GM12878 (cell line): ENCODE data around the gene EHD4. TPM values are rescaled to one million over a fixed set of nuclear protein-coding genes. Genes with fewer than 3 reads are reported as not detected.

ENCODE experiments used
- ATAC-seq: fragments of 200-7000 bp; cut with Tn5 transposase; 3 replicates; pipeline ENCODE4 v1.9.1; 2020; ENCODE audit warnings: mild to moderate bottlenecking, moderate library complexity
- BruUV-seq: library from RNA; stranded (reverse); fragments of 400-500 nt; replicated peaks from 2 replicates; lab custom pipeline; 2021; lab: Mats Ljungman, UMichigan
- CTCF ChIA-PET: fragments of 300-600 bp; sonication (Branson Sonifier 250); formaldehyde crosslinking; extraction: SDS; loops from one replicate; lab custom pipeline; 2021; ENCODE audit warnings: inconsistent platforms; lab: Yijun Ruan, JAX
- POLR2A ChIA-PET: fragments of 350-600 bp; formaldehyde crosslinking; extraction: SDS; loops from one replicate; lab custom pipeline; 2021; ENCODE audit warnings: inconsistent platforms; lab: Charles Lee
- RAD21 ChIA-PET: fragments of 300-600 bp; sonication (Branson Sonifier 250); formaldehyde crosslinking; loops from one replicate; lab custom pipeline; 2023; ENCODE audit warnings: antibody characterized with exemption; ENCODE audit not compliant: unreplicated experiment; lab: Charles Lee
- SMC1A ChIA-PET: fragments of 300-600 bp; sonication (Branson Sonifier 250); formaldehyde crosslinking; loops from one replicate; lab custom pipeline; 2023; ENCODE audit not compliant: unreplicated experiment, uncharacterized antibody; lab: Charles Lee
- DNase-seq: peaks from one replicate; pipeline ENCODE4 v3.0.0-alpha.2; 2011; ENCODE audit warnings: low read depth, low spot score
- FAIRE-seq: peaks from 3 replicates; lab custom pipeline; 2011; peaks lifted over from hg19 to GRCh38; lab: Jason Lieb, UNC
- H2AFZ ChIP-seq: 2 replicates; pipeline ENCODE4 v1.6.0; 2011; ENCODE audit warnings: low read depth, low read length, control low read depth; ENCODE audit not compliant: control insufficient read depth
- H3K27ac ChIP-seq: 2 replicates; pipeline ENCODE4 v1.5.1; 2011; ENCODE audit warnings: control low read depth; ENCODE audit not compliant: control insufficient read depth, insufficient read depth
- H3K27me3 ChIP-seq, 2 experiments: replicated peaks in 1 of 2; 2 replicates each; pipeline versions ENCODE4 v1.6.0 to v1.6.1; 2011; ENCODE audit warnings: low read length in 1 of 2; ENCODE audit not compliant: control insufficient read depth in 2 of 2, insufficient read depth in 2 of 2
- H3K36me3 ChIP-seq, 2 experiments: 2 replicates each; pipeline ENCODE4 v1.5.1; 2011; ENCODE audit warnings: low read length in 1 of 2; ENCODE audit not compliant: control insufficient read depth in 2 of 2, insufficient read depth in 2 of 2
- H3K4me1 ChIP-seq: 2 replicates; pipeline ENCODE4 v1.6.1; 2011; ENCODE audit warnings: mild to moderate bottlenecking, low read length, moderate library complexity, mixed read lengths; ENCODE audit not compliant: control insufficient read depth, insufficient read depth
- H3K4me2 ChIP-seq: 2 replicates; pipeline ENCODE4 v1.6.0; 2011; ENCODE audit warnings: control low read depth; ENCODE audit not compliant: control insufficient read depth, insufficient read depth
- H3K4me3 ChIP-seq: fragments of 200-600 bp; sonication (generic); 2 replicates; pipeline ENCODE4 v1.5.1; 2016
- H3K79me2 ChIP-seq: 2 replicates; pipeline ENCODE4 v1.6.0; 2011; ENCODE audit warnings: low read length; ENCODE audit not compliant: control insufficient read depth, insufficient read depth
- H3K9ac ChIP-seq: 2 replicates; pipeline ENCODE4 v1.8.0; 2011; ENCODE audit warnings: low read length, control low read depth, mixed read lengths; ENCODE audit not compliant: control insufficient read depth, insufficient read depth
- H3K9me3 ChIP-seq: replicated peaks from 3 replicates; pipeline ENCODE4 v1.5.1; 2011; ENCODE audit warnings: mild to moderate bottlenecking, low read length; ENCODE audit not compliant: control insufficient read depth, insufficient read depth
- H4K20me1 ChIP-seq: 2 replicates; pipeline ENCODE4 v1.6.0; 2011; ENCODE audit not compliant: control insufficient read depth, insufficient read depth
- ELK1 ChIP-seq: IDR thresholded peaks from 2 replicates; pipeline ENCODE4 v1.6.1; 2012; ENCODE audit warnings: low read depth, low read length, improper control_type of control experiment
- HDAC2 ChIP-seq: fragments of 200-600 bp; sonication (generic); IDR thresholded peaks from 2 replicates; pipeline ENCODE4 v1.6.1; 2017
- IKZF1 ChIP-seq: fragments of 450-650 bp; conservative IDR thresholded peaks from 2 replicates; pipeline ENCODE4 v1.6.1; 2017; ENCODE audit warnings: antibody characterized with exemption, mild to moderate bottlenecking
- MTA3 ChIP-seq: IDR thresholded peaks from 2 replicates; pipeline ENCODE4 v1.6.1; 2012; ENCODE audit warnings: low read length, inconsistent platforms, borderline replicate concordance
- SUPT20H ChIP-seq: IDR thresholded peaks from 2 replicates; pipeline ENCODE4 v1.6.1; 2011; ENCODE audit warnings: low read depth, mild to moderate bottlenecking, low read length, moderate library complexity, borderline replicate concordance; ENCODE audit not compliant: control insufficient read depth
- WGBS: methylation state at CpG from one replicate; pipeline ENCODE4 v1.1.6; 2016; ENCODE audit warnings: low lambda C conversion rate; ENCODE audit not compliant: insufficient replicate concordance, insufficient coverage; ENCODE audit errors: missing lambda C conversion rate; 5-methylcytosine and 5-hydroxymethylcytosine counted together
- in situ Hi-C: fragments of 300-500 bp; cut with MboI; formaldehyde crosslinking; loops from 9 replicates; pipeline ENCODE4 v1.14.3; 2018; ENCODE audit warnings: mixed read lengths
- intact Hi-C: fragments of 100-400 bp; cut with micrococcal nuclease; formaldehyde crosslinking; loops from one replicate; pipeline ENCODE4 v1.14.2; 2022; ENCODE audit not compliant: unreplicated experiment
- polyA plus RNA-seq, 11 experiments: library from polyadenylated mRNA; depleted of rRNA in 4 of 11; unstranded in 6 of 11; stranded (reverse) in 5 of 11; fragments of >200 nt; fragmentation: Nextera tagmentation in 4 of 11; fragmentation: Illumina TruSeq in 1 of 11; extraction: Ambion mirVana in 4 of 11; extraction: Trizol in 1 of 11; gene quantifications; 1 replicate in 1 of 11; 2 replicates in 10 of 11; pipeline versions ENCODE4 v1.2.1 to v1.2.3, GENCODE V29; 2011 to 2016; ENCODE audit warnings: inconsistent platforms in 2 of 11, missing spikeins in 2 of 11, low read depth in 1 of 11
- total RNA-seq, 4 experiments: library from RNA; depleted of rRNA in 3 of 4; stranded (reverse); fragments of >200 nt in 3 of 4; fragmentation: Illumina TruSeq in 1 of 4; extraction: Trizol in 1 of 4; gene quantifications; 2 replicates each; pipeline versions ENCODE4 v1.2.1 to v1.2.3, GENCODE V29; 2013 to 2021
- TF ChIP-seq, protein P1 (sequence below): fragments of 150-350 bp; IDR thresholded peaks from 2 replicates; pipeline ENCODE4 v1.6.1; 2014; ENCODE audit warnings: mild to moderate bottlenecking, low read depth, low read length

The EHD4 gene
- total and polyA plus RNA-seq, 10 of the 15 experiments (the other 5 are each of a cell fraction or from before 2014, with no cell fraction given) = 4.2 to 62.9 (median 44.7) TPM

DNA sequence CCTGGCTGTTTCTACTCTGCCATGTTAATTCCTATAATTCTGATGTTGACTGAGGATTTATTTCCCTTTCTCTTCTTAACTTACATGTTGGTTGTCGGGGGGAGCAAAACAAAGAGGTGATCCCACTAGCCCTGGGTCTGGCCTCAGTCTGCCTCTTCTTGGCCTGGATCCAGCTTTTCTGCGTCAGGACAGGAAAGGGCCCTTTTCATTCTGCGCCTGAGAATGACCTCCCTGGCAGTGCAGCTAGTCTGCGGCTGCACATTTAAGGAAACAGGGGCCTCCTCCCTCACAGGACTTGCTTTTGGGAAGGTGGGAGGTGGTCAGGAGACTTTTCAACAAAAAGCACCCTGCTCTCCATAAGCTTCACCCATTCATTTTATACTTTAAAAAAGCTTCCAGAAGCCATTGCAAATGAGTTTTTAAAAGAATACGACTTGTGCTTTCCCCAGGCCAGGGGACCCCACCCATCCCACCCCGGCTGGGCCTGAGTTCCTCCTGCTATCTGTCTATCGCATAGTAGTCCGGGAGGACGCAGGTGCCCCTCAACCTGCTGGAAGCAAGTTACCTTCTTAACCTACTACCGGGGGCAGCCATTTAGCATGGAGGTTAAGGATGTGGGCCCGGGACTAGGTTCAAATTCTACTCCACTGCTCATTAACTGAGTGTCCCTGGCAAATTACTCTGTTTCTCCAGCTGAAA lies 21.3 kb upstream of the EHD4 start:
- Histone ChIP-seq H4K20me1 (no peaks in the 10 kb centered on the region), H3K4me3 (no peak overlapping the region), H3K79me2 (no peaks in the 10 kb centered on the region), H3K4me1 (no peaks in the 10 kb centered on the region), H3K27me3 (no peaks in the 10 kb centered on the region)
- ChIA-PET POLR2A (no interaction called here), SMC1A (interaction anchor here (0.5 to 2.6 kb wide), 4 partner anchors 13 to 212 kb away, joined by 3 to 13 read pairs (median 4); no protein-coding TSS in a partner anchor), CTCF (interaction anchor here (1.0 to 11.8 kb wide), 4 partner anchors 14 to 141 kb away, joined by 3 to 137 read pairs (median 6); no protein-coding TSS in a partner anchor)
- no peak for FAIRE-seq
- TF ChIP-seq MTA3 (no peak), HDAC2 (no peak), ELK1 (no peak), IKZF1 (no peak), SUPT20H (no peak)
- TF ChIP-seq, protein P1, sequence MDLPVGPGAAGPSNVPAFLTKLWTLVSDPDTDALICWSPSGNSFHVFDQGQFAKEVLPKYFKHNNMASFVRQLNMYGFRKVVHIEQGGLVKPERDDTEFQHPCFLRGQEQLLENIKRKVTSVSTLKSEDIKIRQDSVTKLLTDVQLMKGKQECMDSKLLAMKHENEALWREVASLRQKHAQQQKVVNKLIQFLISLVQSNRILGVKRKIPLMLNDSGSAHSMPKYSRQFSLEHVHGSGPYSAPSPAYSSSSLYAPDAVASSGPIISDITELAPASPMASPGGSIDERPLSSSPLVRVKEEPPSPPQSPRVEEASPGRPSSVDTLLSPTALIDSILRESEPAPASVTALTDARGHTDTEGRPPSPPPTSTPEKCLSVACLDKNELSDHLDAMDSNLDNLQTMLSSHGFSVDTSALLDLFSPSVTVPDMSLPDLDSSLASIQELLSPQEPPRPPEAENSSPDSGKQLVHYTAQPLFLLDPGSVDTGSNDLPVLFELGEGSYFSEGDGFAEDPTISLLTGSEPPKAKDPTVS = no peak
- TF ChIP-seq, all 136 proteins: peak for 0
- BruUV-seq = no TSS peak
- in situ Hi-C loops (loop anchor here (5.0 kb wide), 1 partner anchor 69 kb away; no protein-coding TSS in a partner anchor), intact Hi-C loops (no loop called here)
- H3K4me2 ChIP-seq = no peak overlapping the region
- no peaks in the 10 kb centered on the region for H3K36me3 ChIP-seq
- ATAC-seq = no peak
- WGBS = 76% methylated on average over 8 of the region's 11 CpGs
- RAD21 ChIA-PET = interaction anchor here (1.0 to 1.4 kb wide), 2 partner anchors 21 to 92 kb away, joined by 3 to 4 read pairs; partner anchors contain the start of gene EHD4
- H2AFZ ChIP-seq = no peak overlapping the region
- H3K27ac ChIP-seq = no peak overlapping the region
- no peak overlapping the region for H3K9ac ChIP-seq
- DNase-seq = no peak
- H3K9me3 ChIP-seq = no peaks in the 10 kb centered on the region
